ENCODE results near the gene CERT1. TPM values are rescaled to one million over a fixed set of nuclear protein-coding genes. Genes with fewer than 3 reads are reported as not detected.

The CERT1 gene
- total RNA-seq, 4 donors from 2014 or later: 36.9 to 65.8 (median 43.0) TPM

DNA sequence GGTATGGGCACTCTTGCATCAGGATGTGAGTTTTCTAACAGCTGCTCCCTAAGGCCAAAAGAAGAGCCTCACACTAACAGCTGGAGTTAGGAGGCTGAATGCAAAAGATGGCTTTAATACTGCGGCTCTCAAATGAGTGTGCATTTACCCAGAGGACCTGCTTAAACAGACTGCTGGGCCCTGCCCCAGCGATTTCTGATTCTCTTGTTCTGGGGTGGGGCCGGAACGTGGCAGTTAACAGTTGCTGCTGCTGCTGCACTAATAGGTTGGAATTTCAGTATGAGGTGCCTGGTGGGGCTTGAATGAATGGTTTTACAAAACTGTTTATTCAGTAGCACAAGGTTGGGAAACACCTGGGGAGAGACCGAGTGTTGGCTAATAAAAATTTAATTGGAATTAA is 148.3 kb downstream of the CERT1 start:
- Histone ChIP-seq H3K4me1 (no peaks in the 10 kb centered on the region), H3K36me3 (no peaks in the 10 kb centered on the region), H3K27ac (no peak overlapping the region), H3K4me3 (no peak overlapping the region), H3K9me3 (no peaks in the 10 kb centered on the region), H3K27me3 (no peaks in the 10 kb centered on the region)
- DNase-seq: no peak
- TF ChIP-seq POLR2A (IDR thresholded peaks at IDR 0.05): no peak
- TF ChIP-seq, protein P1, sequence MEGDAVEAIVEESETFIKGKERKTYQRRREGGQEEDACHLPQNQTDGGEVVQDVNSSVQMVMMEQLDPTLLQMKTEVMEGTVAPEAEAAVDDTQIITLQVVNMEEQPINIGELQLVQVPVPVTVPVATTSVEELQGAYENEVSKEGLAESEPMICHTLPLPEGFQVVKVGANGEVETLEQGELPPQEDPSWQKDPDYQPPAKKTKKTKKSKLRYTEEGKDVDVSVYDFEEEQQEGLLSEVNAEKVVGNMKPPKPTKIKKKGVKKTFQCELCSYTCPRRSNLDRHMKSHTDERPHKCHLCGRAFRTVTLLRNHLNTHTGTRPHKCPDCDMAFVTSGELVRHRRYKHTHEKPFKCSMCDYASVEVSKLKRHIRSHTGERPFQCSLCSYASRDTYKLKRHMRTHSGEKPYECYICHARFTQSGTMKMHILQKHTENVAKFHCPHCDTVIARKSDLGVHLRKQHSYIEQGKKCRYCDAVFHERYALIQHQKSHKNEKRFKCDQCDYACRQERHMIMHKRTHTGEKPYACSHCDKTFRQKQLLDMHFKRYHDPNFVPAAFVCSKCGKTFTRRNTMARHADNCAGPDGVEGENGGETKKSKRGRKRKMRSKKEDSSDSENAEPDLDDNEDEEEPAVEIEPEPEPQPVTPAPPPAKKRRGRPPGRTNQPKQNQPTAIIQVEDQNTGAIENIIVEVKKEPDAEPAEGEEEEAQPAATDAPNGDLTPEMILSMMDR (IDR thresholded peaks at IDR 0.05): no peak
- intact Hi-C loops (cut with DNase I; ENCODE audit: low total_unique reads): no loop called here

DNA sequence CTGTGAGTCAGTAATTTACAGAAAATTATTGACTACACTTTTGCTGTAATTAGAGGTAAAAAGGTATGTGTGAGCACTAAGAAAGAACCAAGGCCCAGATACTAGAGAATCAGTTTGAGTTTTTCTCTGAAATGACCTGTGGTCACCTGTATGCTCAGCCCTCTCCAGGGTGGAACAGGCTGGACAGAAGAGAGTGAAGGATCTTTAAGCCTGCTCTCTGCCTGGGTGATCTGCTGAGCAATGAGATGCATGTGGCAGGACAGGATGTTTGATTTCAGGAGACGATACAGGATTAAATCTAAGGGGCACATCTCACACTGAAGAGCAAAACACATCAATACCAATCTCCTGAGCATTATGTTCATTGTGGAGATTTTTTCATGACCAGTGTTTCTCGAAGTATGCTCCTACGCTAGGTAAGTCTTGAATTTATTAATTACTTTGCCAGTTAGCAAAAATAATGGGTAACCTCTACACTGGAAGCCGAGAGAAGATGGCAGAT is 148.9 kb downstream of the CERT1 start:
- H3K4me3 ChIP-seq: no peak overlapping the region
- TF ChIP-seq POLR2A (IDR thresholded peaks at IDR 0.05): no peak
- TF ChIP-seq, protein P1 (IDR thresholded peaks at IDR 0.05): no peak
- H3K4me1 ChIP-seq: no peaks in the 10 kb centered on the region
- no peak overlapping the region for H3K27ac ChIP-seq
- DNase-seq: no peak
- H3K27me3 ChIP-seq: no peaks in the 10 kb centered on the region
- intact Hi-C loops (cut with DNase I; ENCODE audit: low total_unique reads): no loop called here
- no peaks in the 10 kb centered on the region for H3K36me3 ChIP-seq
- H3K9me3 ChIP-seq: no peaks in the 10 kb centered on the region

DNA sequence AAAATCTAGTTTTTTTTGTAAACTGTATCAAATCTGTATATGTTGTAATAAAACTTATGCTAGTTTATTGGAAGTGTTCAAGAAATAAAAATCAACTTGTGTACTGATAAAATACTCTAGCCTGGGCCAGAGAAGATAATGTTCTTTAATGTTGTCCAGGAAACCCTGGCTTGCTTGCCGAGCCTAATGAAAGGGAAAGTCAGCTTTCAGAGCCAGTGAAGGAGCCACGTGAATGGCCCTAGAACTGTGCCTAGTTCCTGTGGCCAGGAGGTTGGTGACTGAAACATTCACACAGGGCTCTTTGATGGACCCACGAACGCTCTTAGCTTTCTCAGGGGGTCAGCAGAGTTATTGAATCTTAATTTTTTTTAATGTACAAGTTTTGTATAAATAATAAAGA is 150.1 kb downstream of the CERT1 start:
- intact Hi-C loops (cut with DNase I; ENCODE audit: low total_unique reads): no loop called here
- no peaks in the 10 kb centered on the region for H3K36me3 ChIP-seq
- TF ChIP-seq, protein P1 (IDR thresholded peaks at IDR 0.05): no peak
- no peak for TF ChIP-seq POLR2A (IDR thresholded peaks at IDR 0.05)
- H3K4me3 ChIP-seq: no peak overlapping the region
- no peak overlapping the region for H3K27ac ChIP-seq
- no peaks in the 10 kb centered on the region for H3K9me3 ChIP-seq
- H3K4me1 ChIP-seq: no peaks in the 10 kb centered on the region
- no peak for DNase-seq
- no peaks in the 10 kb centered on the region for H3K27me3 ChIP-seq

DNA sequence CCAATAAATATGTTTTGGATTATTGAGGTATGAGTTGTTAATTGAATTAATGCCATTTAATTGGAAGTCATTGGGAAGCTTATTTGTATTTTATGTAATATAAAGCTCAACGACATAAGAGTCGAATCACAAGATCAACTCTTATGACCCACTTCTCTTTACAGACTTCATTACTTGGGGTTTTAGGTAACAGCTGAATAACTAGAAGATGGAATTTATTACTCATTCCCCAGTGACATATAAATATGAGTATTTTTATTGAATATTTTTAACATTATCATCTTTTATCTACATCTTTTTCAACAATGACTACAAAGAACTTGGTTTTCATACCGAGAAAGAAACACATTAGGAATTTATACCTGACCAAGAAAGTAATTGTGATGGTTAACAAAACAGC is 153.3 kb downstream of the CERT1 start:
- TF ChIP-seq, protein P1 (IDR thresholded peaks at IDR 0.05): no peak
- no peak for TF ChIP-seq POLR2A (IDR thresholded peaks at IDR 0.05)
- H3K27ac ChIP-seq: no peak overlapping the region
- no peaks in the 10 kb centered on the region for H3K9me3 ChIP-seq
- no peaks in the 10 kb centered on the region for H3K27me3 ChIP-seq
- H3K36me3 ChIP-seq: no peaks in the 10 kb centered on the region
- no peaks in the 10 kb centered on the region for H3K4me1 ChIP-seq
- no peak for DNase-seq
- no peak overlapping the region for H3K4me3 ChIP-seq
- intact Hi-C loops (cut with DNase I; ENCODE audit: low total_unique reads): no loop called here

DNA sequence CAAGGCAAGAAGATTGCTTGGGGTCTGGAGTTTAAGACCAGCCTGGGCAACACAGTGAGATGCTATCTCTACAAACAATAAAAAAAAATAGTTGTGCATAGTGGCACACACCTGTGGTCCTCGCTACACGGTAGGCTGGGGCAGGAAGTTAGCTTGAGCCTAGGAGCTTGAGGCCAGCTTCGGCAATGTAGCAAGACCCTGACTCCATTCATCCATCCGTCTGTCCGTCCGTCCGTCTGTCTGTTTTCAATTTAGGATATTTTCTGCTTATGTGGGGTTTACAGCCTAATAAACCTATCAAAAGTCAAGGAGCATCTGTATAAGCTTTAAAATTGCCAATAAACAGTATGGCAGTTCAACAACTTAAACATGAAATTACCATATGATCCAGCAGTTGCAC is 154.7 kb downstream of the CERT1 start:
- TF ChIP-seq POLR2A (IDR thresholded peaks at IDR 0.05): no peak
- TF ChIP-seq, protein P1 (IDR thresholded peaks at IDR 0.05): no peak
- intact Hi-C loops (cut with DNase I; ENCODE audit: low total_unique reads): no loop called here
- Histone ChIP-seq H3K9me3 (no peaks in the 10 kb centered on the region), H3K4me1 (no peaks in the 10 kb centered on the region), H3K4me3 (no peak overlapping the region), H3K36me3 (no peaks in the 10 kb centered on the region), H3K27ac (no peak overlapping the region), H3K27me3 (no peaks in the 10 kb centered on the region)
- no peak for DNase-seq
